GM19463 (cell line): ENCODE results near the gene ARMC9.

Experiments used
- ATAC-seq: cut with Tn5 transposase; IDR thresholded peaks from one replicate; pipeline ENCODE4 v1.9.1; 2021; ENCODE audit warnings: mild to moderate bottlenecking, moderate library complexity; ENCODE audit not compliant: unreplicated experiment

ARMC9 gene

GRCh38 chr2:231378026-231378722 lies 179.7 kb downstream of the ARMC9 start:
- ATAC-seq, result no peak

GRCh38 chr2:231379266-231380215 lies 181.1 kb downstream of the ARMC9 start:
- ATAC-seq, result no peak

- ATAC-seq, result no peak
These were observed 181.9 kb downstream of the ARMC9 start for GRCh38 chr2:231380307-231380706.

GRCh38 chr2:231380991-231381847 lies 182.8 kb downstream of the ARMC9 start:
- no peak for ATAC-seq

- no peak for ATAC-seq
These were observed 183.7 kb downstream of the ARMC9 start for GRCh38 chr2:231382116-231382515.

DNA sequence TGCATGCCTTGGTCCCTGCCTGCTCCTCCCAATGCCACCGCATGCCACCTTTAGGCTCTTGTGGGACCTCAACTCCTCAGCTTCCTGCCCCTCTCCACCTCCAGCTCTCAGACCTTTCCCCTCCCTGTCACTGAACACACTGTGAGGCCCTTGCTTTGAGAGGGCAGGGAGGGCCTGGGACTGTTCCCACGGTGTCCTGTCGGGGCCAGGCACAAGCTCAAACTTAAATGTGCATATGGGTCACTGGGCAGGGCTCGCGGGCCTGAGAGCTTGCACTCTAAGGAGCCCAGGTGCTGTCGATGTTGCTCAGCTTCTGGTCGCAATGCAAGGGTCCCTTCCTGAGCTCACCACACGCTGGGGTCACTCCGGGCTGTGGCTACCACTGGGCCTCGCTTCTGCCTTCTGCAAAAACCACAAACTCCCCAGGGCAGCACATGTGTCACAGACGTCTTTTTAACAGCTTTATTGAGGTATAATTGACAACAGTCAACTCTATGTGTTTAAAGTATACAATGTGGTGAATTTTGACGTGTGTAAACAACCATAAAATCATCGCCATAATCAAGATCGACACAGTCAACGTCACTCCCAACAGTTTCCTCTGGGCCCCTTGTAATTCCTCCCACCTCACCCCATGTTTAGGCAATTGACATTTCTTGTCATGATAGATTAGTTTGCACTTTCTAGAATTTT lies 185.1 kb downstream of the ARMC9 start:
- no peak for ATAC-seq

DNA sequence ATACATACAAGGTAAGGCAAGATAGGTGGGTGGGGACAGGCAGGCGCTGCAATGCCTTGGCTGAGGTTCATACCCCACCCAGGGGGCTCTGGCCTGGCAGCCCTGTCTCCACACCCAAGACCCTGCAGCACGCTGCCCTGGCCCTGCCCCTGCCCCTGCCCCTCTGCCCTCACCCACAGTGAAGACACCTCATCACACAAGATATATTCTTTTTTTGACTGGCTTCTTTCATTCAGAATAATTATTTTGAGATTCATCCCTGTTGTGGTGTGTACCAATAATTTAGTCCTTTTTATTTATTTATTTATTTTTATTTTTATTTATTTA lies 185.6 kb downstream of the ARMC9 start:
- no peak for ATAC-seq

- ATAC-seq, result no peak
These were observed 186.5 kb downstream of the ARMC9 start for GRCh38 chr2:231384970-231385369.

- no peak for ATAC-seq
These were observed 187.0 kb downstream of the ARMC9 start for GRCh38 chr2:231385429-231385828.

DNA sequence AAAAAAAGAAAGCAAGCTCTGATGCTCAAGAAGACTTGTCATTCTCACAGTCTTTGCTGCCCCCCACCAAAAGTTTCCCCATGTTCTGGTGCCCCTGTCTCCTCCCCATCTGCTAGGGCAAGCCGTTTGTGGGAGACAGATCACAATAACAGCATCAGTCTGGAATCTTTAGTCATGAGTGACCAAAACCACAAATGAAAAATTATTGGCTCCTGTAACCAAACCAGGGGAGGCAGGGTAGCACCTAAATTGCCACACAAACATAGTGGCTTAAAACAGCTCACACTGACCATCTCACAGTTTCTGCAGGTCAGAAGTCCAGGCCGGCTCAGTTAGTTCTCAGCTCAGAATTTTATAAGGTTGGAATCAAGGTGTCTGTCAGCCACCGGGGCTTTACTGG lies 188.0 kb downstream of the ARMC9 start:
- no peak for ATAC-seq

- ATAC-seq, result no peak
These were observed 189.7 kb downstream of the ARMC9 start for GRCh38 chr2:231387904-231388724.

GRCh38 chr2:231388725-231389346 lies 190.4 kb downstream of the ARMC9 start:
- ATAC-seq, result no peak

- ATAC-seq, result no peak
These were observed 192.2 kb downstream of the ARMC9 start for GRCh38 chr2:231390667-231391066.

DNA sequence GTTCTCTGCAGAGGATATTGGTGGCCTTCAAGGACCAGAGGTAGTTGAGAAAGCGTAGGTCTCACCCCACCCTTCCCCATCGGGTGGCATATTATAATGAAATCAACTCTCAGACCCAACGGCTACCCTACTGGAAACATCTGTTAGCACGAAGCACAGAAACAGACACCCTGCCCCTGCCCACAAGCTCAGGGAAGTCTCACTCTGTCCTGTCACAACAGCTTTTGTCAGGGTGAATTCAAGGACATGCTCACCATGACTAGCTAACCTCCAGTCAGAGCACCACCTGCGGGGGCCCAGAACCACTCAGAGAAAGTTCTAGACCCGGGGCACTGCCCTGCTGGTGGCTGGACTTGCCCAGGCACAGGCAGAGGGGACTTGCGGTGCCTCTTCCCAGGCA lies 193.6 kb downstream of the ARMC9 start:
- peak; percentile 17 for ATAC-seq

DNA sequence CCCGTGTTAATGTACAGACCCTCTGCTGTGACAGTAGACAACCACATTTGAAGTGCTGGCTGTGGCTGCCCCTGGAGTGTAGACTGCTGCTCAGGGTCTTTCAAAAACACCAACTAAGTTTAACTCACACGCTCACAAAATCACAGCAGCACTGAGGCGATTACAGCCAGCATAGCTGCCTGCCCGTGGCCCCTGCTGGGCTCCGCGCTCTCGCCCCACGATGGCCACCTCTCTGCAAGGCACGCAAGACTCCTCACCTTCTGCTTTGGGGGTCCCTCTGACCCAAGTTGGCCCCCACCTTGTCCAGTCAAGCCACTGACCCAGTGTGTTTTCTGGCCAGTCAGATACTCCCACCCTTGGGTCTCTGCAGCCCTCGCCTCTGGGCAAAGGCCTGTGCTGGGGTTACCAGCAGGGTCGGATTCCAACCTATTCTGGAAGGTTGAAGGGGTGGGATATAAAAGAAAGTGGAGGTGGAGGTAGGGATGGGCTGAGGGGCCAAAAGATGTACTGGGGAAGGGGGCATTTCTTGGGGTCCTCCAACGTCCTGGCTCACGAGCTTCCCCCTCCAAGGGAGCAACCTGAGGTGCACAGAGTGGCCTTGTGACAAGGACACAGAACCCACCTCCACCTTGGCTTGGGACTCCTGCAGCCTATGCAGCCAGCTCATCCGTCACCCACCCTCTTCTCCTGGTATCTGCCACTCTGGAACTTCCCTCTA lies 194.2 kb downstream of the ARMC9 start:
- no peak for ATAC-seq

- ATAC-seq, result peak; percentile 37
These were observed 195.0 kb downstream of the ARMC9 start for GRCh38 chr2:231393149-231394131.
